HEK293 (cell line): ENCODE data around the gene EPB41L5.

Source experiments
- CTCF ChIP-seq: fragments of 450-650 bp; formaldehyde crosslinking; IDR thresholded peaks from 2 replicates; pipeline ENCODE4 v1.5.1; 2016; ENCODE audit warnings: missing biosample characterization, missing genetic modification characterization
- OSR2 ChIP-seq: fragments of 450-650 bp; formaldehyde crosslinking; IDR thresholded peaks from 2 replicates; pipeline ENCODE4 v1.5.1; 2016; ENCODE audit warnings: missing biosample characterization, missing genetic modification characterization
- YY1 ChIP-seq: fragments of 450-650 bp; formaldehyde crosslinking; IDR thresholded peaks from 2 replicates; pipeline ENCODE4 v1.5.1; 2018; ENCODE audit warnings: missing biosample characterization, missing genetic modification characterization
- ZFP3 ChIP-seq: fragments of 450-650 bp; formaldehyde crosslinking; IDR thresholded peaks from 2 replicates; pipeline ENCODE4 v1.5.1; 2016; ENCODE audit warnings: low read depth, missing biosample characterization, missing genetic modification characterization
- ZNF133 ChIP-seq: fragments of 450-650 bp; formaldehyde crosslinking; IDR thresholded peaks from 2 replicates; pipeline ENCODE4 v1.5.1; 2016; ENCODE audit warnings: missing biosample characterization, missing genetic modification characterization
- ZNF274 ChIP-seq, 2 experiments: fragments of 200-500 bp in 1 of 2; fragments of 450-650 bp in 1 of 2; sonication (Bioruptor generic) in 1 of 2; formaldehyde crosslinking in 1 of 2; IDR thresholded peaks; 2 replicates each; pipeline versions ENCODE4 v1.5.1 to v1.6.1; 2014 to 2016; ENCODE audit warnings: borderline replicate concordance in 1 of 2, inconsistent platforms in 1 of 2, low read length in 1 of 2, missing biosample characterization in 1 of 2, missing genetic modification characterization in 1 of 2
- ZNF335 ChIP-seq: fragments of 450-650 bp; formaldehyde crosslinking; conservative IDR thresholded peaks from 2 replicates; pipeline ENCODE4 v1.5.1; 2016; ENCODE audit warnings: missing biosample characterization, missing genetic modification characterization
- ZNF350 ChIP-seq: fragments of 450-650 bp; formaldehyde crosslinking; IDR thresholded peaks from 2 replicates; pipeline ENCODE4 v1.5.0; 2017; ENCODE audit warnings: missing biosample characterization, mild to moderate bottlenecking, missing genetic modification characterization
- ZNF530 ChIP-seq: fragments of 450-650 bp; formaldehyde crosslinking; IDR thresholded peaks from 2 replicates; pipeline ENCODE4 v1.5.1; 2016; ENCODE audit warnings: low read depth, missing biosample characterization, missing genetic modification characterization
- TF ChIP-seq, protein P1 (sequence below): sonication (generic); formaldehyde crosslinking; IDR thresholded peaks from 2 replicates; pipeline ENCODE4 v1.8.1; 2022; ENCODE audit warnings: mild to moderate bottlenecking, moderate library complexity, missing genetic modification reagents

GRCh38 chr2:120013597-120014223 is 833 bp downstream of the EPB41L5 start:
- no peak for TF ChIP-seq ZNF133 (tag by site-specific recombination)
- no peak for TF ChIP-seq CTCF (tag by site-specific recombination)
- TF ChIP-seq YY1 (tag by site-specific recombination) = no peak
- TF ChIP-seq ZNF350 (tag by site-specific recombination) = no peak
- no peak for TF ChIP-seq ZNF274 (IDR thresholded peaks at IDR 0.05; ENCODE audit: low read length)
- TF ChIP-seq ZNF274 (tag by site-specific recombination; IDR thresholded peaks at IDR 0.05; ENCODE audit: borderline replicate concordance) = no peak
- TF ChIP-seq OSR2 (tag by site-specific recombination) = no peak
- TF ChIP-seq, protein P1, sequence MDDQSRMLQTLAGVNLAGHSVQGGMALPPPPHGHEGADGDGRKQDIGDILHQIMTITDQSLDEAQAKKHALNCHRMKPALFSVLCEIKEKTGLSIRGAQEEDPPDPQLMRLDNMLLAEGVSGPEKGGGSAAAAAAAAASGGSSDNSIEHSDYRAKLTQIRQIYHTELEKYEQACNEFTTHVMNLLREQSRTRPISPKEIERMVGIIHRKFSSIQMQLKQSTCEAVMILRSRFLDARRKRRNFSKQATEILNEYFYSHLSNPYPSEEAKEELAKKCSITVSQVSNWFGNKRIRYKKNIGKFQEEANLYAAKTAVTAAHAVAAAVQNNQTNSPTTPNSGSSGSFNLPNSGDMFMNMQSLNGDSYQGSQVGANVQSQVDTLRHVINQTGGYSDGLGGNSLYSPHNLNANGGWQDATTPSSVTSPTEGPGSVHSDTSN = no peak
- no peak for TF ChIP-seq ZFP3 (tag by site-specific recombination)
- no peak for TF ChIP-seq ZNF530
- TF ChIP-seq ZNF335 = no peak; the same call in 1 of the 2 replicates
